ENCODE data around the gene DPYD.

DPYD gene

GRCh38 chr1:97740891-97741290, 179.9 kb downstream of the DPYD start:
- H3K4me2 ChIP-seq (ENCODE audit: low read depth, low read length), result no peak overlapping the region
- no peaks in the 10 kb centered on the region for H3K9me2 ChIP-seq (replicated peaks; ENCODE audit: insufficient read depth, low read length)
- H3K27me3 ChIP-seq (replicated peaks; ENCODE audit: insufficient read depth, low read length), result no peaks in the 10 kb centered on the region
- no peak overlapping the region for H3K27ac ChIP-seq (ENCODE audit: low read length)
- no peaks in the 10 kb centered on the region for H3K79me2 ChIP-seq (ENCODE audit: low read length)
- DNase-seq, result no peak
- H2AFZ ChIP-seq (ENCODE audit: low read length), result no peak overlapping the region
- no peaks in the 10 kb centered on the region for H3K9me3 ChIP-seq (replicated peaks; ENCODE audit: insufficient read depth, low read length)
- no peak overlapping the region for H3K9ac ChIP-seq (ENCODE audit: low read length)
- no peak overlapping the region for H3K4me3 ChIP-seq (ENCODE audit: low read length)
- H3K36me3 ChIP-seq (replicated peaks; ENCODE audit: insufficient read depth, low read length), result no peaks in the 10 kb centered on the region
- no peaks in the 10 kb centered on the region for H4K20me1 ChIP-seq (ENCODE audit: insufficient read depth, low read length)
- H3F3A ChIP-seq (ENCODE audit: insufficient read depth, low read length), result no peaks in the 10 kb centered on the region
- TF ChIP-seq EZH2 (optimal IDR thresholded peaks at IDR 0.05; ENCODE audit: low read depth, low read length), result no peak
- no peak for TF ChIP-seq EZH2phosphoT487 (IDR thresholded peaks at IDR 0.05; ENCODE audit: low read length)
- TF ChIP-seq, protein P1, sequence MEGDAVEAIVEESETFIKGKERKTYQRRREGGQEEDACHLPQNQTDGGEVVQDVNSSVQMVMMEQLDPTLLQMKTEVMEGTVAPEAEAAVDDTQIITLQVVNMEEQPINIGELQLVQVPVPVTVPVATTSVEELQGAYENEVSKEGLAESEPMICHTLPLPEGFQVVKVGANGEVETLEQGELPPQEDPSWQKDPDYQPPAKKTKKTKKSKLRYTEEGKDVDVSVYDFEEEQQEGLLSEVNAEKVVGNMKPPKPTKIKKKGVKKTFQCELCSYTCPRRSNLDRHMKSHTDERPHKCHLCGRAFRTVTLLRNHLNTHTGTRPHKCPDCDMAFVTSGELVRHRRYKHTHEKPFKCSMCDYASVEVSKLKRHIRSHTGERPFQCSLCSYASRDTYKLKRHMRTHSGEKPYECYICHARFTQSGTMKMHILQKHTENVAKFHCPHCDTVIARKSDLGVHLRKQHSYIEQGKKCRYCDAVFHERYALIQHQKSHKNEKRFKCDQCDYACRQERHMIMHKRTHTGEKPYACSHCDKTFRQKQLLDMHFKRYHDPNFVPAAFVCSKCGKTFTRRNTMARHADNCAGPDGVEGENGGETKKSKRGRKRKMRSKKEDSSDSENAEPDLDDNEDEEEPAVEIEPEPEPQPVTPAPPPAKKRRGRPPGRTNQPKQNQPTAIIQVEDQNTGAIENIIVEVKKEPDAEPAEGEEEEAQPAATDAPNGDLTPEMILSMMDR (IDR thresholded peaks at IDR 0.05; ENCODE audit: low read length), result no peak
- no peaks in the 10 kb centered on the region for H3K4me1 ChIP-seq (ENCODE audit: low read length)

DNA sequence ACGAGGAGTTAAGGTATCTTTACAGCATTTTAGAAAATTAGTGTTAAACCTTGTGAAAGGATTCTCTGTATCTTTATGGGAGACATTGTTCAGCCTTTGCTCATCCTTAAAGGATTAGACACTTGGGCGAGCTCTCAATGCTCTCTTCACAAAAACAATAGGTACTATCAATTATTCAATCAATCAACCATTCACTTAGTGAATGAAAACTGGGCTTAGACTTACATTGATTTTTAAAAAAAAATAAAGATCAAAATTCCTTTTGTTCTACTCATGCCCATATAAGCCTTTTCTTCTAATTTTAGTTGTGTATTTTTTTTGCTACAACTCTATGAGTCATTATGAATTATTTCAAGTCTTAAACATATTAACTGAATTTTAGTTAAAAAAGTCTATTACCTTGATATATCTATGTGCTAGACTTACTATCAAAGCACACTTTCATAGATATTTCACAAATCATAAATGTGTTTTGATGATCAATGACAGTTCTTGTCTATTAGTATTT, 181.2 kb downstream of the DPYD start:
- Histone ChIP-seq H3K9me2 (replicated peaks; ENCODE audit: insufficient read depth, low read length) (no peaks in the 10 kb centered on the region), H3K27ac (ENCODE audit: low read length) (no peak overlapping the region), H2AFZ (ENCODE audit: low read length) (no peak overlapping the region), H3K4me2 (ENCODE audit: low read depth, low read length) (no peak overlapping the region), H3K36me3 (replicated peaks; ENCODE audit: insufficient read depth, low read length) (no peaks in the 10 kb centered on the region), H3K27me3 (replicated peaks; ENCODE audit: insufficient read depth, low read length) (no peaks in the 10 kb centered on the region), H4K20me1 (ENCODE audit: insufficient read depth, low read length) (no peaks in the 10 kb centered on the region), H3K79me2 (ENCODE audit: low read length) (no peaks in the 10 kb centered on the region), H3K4me1 (ENCODE audit: low read length) (no peaks in the 10 kb centered on the region), H3K9ac (ENCODE audit: low read length) (no peak overlapping the region), H3K4me3 (ENCODE audit: low read length) (no peak overlapping the region), H3F3A (ENCODE audit: insufficient read depth, low read length) (no peaks in the 10 kb centered on the region), H3K9me3 (replicated peaks; ENCODE audit: insufficient read depth, low read length) (no peaks in the 10 kb centered on the region)
- TF ChIP-seq, protein P1 (IDR thresholded peaks at IDR 0.05; ENCODE audit: low read length), result no peak
- TF ChIP-seq EZH2phosphoT487 (IDR thresholded peaks at IDR 0.05; ENCODE audit: low read length) (no peak), EZH2 (optimal IDR thresholded peaks at IDR 0.05; ENCODE audit: low read depth, low read length) (no peak)
- no peak for DNase-seq

- H3K9me3 ChIP-seq (replicated peaks; ENCODE audit: insufficient read depth, low read length), result no peaks in the 10 kb centered on the region
- H4K20me1 ChIP-seq (ENCODE audit: insufficient read depth, low read length), result no peaks in the 10 kb centered on the region
- no peak overlapping the region for H3K4me3 ChIP-seq (ENCODE audit: low read length)
- H2AFZ ChIP-seq (ENCODE audit: low read length), result no peak overlapping the region
- no peak overlapping the region for H3K27ac ChIP-seq (ENCODE audit: low read length)
- no peak overlapping the region for H3K4me2 ChIP-seq (ENCODE audit: low read depth, low read length)
- H3K27me3 ChIP-seq (replicated peaks; ENCODE audit: insufficient read depth, low read length), result no peaks in the 10 kb centered on the region
- H3F3A ChIP-seq (ENCODE audit: insufficient read depth, low read length), result no peaks in the 10 kb centered on the region
- no peak for TF ChIP-seq EZH2phosphoT487 (IDR thresholded peaks at IDR 0.05; ENCODE audit: low read length)
- TF ChIP-seq, protein P1 (IDR thresholded peaks at IDR 0.05; ENCODE audit: low read length), result no peak
- TF ChIP-seq EZH2 (optimal IDR thresholded peaks at IDR 0.05; ENCODE audit: low read depth, low read length), result no peak
- H3K36me3 ChIP-seq (replicated peaks; ENCODE audit: insufficient read depth, low read length), result no peaks in the 10 kb centered on the region
- no peaks in the 10 kb centered on the region for H3K79me2 ChIP-seq (ENCODE audit: low read length)
- no peaks in the 10 kb centered on the region for H3K4me1 ChIP-seq (ENCODE audit: low read length)
- H3K9ac ChIP-seq (ENCODE audit: low read length), result no peak overlapping the region
- no peak for DNase-seq
- no peaks in the 10 kb centered on the region for H3K9me2 ChIP-seq (replicated peaks; ENCODE audit: insufficient read depth, low read length)
These were observed 182.6 kb downstream of the DPYD start for GRCh38 chr1:97738270-97738669.
